Measurements from ENCODE around the gene NPIPB2. TPM values are rescaled to one million over a fixed set of nuclear protein-coding genes. Genes with fewer than 3 reads are reported as not detected.

Gene NPIPB2
- total RNA-seq (2022; extraction: Qiagen RNA extraction) = 2.0 to 3.0 TPM (median 2.5 TPM) in 5 replicates

DNA sequence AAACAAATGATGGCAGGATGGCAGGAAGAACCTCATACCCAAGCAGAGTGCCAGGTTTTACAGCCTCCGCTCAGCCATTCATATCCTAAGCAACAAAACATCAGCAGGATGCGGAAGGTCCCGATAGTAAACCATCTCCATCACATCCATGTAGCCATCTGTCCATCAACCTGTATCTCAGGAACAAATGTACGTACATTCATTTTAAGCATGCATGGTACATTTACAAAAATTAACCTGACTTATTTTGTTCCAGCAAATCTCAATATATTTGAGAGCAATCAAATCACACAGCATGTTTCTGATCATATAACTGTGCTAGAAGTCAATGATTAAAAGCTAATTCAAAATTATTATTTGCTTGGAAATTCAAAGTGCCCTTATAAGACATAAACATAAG is at the start of gene NPIPB2:
Gene NPIPB2 (minus strand): TSS at position 101 of the 400 bp plus-strand sequence. CDS start 0 bp downstream, at position 101.

DNA sequence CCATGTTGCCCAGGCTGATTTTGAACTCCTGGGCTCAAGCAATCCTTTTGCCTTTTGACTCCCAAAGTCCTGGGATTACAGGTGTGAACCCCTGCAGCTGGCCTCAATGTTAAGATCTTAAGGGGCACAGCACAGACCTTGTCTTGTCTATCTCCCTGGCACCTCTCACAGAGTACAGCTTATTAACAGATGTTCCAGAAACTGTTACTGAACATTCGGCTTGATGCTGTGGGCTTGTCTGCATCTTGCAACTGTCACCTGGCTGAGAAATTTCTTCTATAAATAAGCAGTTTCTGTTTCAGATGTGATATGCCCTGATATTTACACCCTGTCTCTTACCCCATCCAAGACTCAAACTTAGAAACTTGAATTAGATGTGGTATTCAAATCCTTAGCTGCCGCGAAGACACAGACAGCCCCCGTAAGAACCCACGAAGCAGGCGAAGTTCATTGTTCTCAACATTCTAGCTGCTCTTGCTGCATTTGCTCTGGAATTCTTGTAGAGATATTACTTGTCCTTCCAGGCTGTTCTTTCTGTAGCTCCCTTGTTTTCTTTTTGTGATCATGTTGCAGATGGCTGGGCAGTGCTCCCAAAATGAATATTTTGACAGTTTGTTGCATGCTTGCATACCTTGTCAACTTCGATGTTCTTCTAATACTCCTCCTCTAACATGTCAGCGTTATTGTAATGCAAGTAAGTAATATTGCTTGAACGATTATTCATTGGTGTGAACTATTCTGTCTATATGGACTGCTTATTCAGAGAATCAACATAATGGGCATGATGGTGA is 23.1 kb upstream of the NPIPB2 start, which contains the start of gene TNFRSF17:
Gene TNFRSF17 (plus strand): TSS at position 450 of the 791 bp plus-strand sequence. CDS start 115 bp downstream, at position 565.

DNA sequence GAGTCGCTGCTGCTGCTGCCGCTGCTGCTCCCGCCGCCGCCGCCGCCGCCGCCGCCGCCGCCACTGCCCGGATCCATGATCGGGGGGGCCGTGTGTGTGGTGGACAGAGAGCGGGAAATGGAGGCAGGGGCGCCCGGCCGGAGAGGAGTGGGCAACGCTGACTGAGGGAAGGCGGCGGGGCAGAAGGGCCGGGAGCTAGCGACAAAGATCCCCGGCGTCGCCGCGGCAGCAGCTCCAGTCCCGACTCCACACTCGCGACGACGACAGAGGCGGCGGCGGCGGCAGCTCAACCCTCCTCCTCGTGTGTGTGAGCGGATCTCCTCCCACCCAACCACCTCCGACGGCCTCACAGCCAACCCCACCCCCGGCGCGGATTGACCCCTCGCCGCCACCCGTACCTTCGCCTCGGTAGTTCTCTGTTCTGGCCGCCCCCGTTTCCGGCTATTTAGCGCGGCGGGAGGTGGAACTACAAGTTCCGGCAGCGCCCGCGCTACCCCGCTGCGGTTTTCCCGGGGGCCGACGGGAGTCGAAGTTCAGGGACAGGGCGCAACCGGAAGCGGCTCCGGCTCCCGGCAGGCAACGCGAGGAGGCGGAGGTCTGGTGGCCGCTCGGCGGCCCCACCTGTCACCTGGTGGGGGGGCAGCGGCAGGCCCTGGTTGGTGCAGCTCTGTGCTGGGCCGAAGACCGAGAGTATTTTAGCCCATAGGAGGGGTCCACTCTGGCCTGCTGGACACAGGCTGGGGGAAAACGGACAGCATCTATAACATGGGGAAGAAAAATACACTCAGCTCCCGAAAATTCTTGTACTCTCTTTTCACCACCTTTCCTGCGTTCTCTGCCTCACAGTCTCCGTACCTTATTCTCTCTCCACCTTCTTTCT is 26.0 kb downstream of the NPIPB2 start, which contains the start of gene GSPT1:
Gene GSPT1 (minus strand): TSS at position 313 of the 880 bp plus-strand sequence. CDS start 236 bp downstream, at position 77.

Other genes with a start within 250 kb of the NPIPB2 start
- gene TXNDC11, start 199.2 kb downstream of the NPIPB2 start, total RNA-seq (2022; extraction: Qiagen RNA extraction) = 37.4 to 42.8 TPM (median 41.0 TPM) in 5 replicates
- 25.5 to 36.7 TPM (median 26.2 TPM) in 5 replicates for gene ZC3H7A, start 144.8 kb downstream of the NPIPB2 start, total RNA-seq (2022; extraction: Qiagen RNA extraction)
- gene RSL1D1, start 90.5 kb downstream of the NPIPB2 start, total RNA-seq (2022; extraction: Qiagen RNA extraction) = 207 to 267 TPM (median 229 TPM) in 5 replicates
- gene GSPT1, start 26.1 kb downstream of the NPIPB2 start, total RNA-seq (2022; extraction: Qiagen RNA extraction) = 170 to 227 TPM (median 179 TPM) in 5 replicates
- gene TNFRSF17, start 23.2 kb upstream of the NPIPB2 start, total RNA-seq (2022; extraction: Qiagen RNA extraction) = not detected in 5 replicates
- 1.9 to 3.0 TPM (median 2.7 TPM) in 5 replicates for gene SNX29, start 34.7 kb upstream of the NPIPB2 start, total RNA-seq (2022; extraction: Qiagen RNA extraction)